GM12801 (cell line): Measurements from ENCODE around the gene SLX4IP.

Experiments
- TF ChIP-seq, protein P1 (sequence below): IDR thresholded peaks from one replicate; pipeline ENCODE4 v1.5.1; 2011; ENCODE audit warnings: control low read depth; ENCODE audit not compliant: insufficient read length; ENCODE audit errors: extremely low read depth

The SLX4IP gene

DNA sequence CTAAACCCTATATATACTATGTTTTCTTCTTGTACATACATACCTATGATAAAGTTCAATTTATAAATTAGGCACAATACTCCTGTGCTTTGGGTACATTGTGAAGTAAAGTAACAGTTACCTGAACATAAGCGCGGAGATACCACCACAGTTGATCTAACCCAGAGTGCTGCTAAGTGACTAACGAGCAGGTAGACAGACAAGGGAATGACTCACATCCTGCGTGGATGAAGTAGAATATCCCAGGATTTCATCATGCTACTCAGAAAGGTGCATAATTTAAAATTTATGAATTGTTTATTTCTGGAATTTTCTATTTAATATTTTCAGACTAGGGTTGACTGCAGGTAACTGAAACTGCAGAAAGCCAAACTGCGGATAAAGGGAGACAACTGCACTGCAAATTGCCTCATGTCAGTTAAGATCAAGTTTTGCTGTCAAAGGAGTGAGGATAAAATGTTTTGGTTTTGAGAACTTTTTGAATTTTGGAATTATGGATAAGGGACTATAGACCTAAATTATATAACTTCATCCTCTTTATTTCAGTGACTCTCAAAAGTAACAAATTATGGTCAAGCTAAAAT, 15.5 kb upstream of the SLX4IP start:
- TF ChIP-seq, protein P1, sequence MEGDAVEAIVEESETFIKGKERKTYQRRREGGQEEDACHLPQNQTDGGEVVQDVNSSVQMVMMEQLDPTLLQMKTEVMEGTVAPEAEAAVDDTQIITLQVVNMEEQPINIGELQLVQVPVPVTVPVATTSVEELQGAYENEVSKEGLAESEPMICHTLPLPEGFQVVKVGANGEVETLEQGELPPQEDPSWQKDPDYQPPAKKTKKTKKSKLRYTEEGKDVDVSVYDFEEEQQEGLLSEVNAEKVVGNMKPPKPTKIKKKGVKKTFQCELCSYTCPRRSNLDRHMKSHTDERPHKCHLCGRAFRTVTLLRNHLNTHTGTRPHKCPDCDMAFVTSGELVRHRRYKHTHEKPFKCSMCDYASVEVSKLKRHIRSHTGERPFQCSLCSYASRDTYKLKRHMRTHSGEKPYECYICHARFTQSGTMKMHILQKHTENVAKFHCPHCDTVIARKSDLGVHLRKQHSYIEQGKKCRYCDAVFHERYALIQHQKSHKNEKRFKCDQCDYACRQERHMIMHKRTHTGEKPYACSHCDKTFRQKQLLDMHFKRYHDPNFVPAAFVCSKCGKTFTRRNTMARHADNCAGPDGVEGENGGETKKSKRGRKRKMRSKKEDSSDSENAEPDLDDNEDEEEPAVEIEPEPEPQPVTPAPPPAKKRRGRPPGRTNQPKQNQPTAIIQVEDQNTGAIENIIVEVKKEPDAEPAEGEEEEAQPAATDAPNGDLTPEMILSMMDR: no peak

DNA sequence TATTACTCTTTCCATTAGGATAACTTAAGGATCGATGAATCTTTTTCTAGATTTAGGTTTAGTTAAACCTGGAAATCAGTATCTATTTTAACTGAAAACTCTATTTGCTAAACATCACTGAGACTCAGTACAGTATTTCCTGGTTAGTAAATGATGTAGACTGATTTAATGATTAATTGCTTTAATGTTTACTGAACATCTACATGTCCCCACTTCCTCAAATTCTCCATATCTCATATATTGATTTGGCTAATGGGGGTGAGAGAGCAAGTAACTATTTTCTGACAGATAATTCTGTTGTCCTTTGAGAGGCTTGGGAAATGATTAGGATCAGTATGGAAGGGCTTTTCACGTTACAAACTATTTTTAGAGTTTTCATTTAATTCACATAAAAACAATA, 11.4 kb upstream of the SLX4IP start:
- TF ChIP-seq, protein P1: no peak

DNA sequence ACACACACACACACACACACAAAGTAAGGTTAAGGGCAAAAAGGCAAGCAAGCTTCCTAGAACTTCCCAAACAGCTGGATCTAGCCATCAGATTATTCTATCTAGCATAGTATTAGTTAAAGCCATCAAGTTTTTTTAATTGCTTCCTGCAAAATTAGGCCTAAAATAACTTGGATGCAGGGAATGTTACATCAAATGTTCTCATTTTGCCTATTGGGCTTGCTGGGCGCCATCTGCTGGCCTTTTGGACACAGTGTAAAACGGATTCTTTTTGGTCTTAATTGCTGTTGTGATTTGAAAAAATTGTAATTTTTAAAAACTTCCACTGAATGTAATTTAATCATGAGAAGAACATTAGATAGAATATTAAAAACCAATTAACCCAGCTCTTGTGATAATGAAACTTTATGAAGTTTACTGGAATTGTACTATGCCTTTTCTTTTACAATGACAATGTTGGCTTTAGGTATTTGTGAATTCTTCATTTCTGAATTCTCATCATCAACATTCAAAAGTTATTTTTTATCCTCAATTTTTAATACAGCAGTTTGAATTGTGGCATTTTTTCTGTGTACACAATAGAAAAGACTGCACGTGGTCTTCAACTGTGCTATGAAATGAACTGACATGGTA, 7.9 kb upstream of the SLX4IP start:
- TF ChIP-seq, protein P1: no peak

DNA sequence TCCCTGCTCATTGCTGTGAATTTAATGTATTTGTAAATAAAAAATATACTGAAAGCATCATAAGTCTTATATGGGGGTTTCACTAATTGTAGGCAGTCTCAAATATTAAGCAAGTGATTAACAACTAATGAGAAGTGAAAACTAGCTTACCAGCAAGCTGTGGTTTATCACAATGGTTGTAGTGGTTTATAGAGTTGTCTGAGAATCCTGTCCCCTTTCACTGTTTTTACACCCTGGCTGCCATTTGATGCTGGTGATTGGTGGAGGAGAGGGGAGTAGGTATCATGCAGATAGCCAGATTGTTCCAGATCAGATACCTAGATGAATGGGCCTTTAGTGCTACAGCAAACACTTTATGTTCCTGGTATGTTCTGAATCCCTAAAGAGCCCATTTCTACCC, 7.1 kb upstream of the SLX4IP start:
- TF ChIP-seq, protein P1: no peak

DNA sequence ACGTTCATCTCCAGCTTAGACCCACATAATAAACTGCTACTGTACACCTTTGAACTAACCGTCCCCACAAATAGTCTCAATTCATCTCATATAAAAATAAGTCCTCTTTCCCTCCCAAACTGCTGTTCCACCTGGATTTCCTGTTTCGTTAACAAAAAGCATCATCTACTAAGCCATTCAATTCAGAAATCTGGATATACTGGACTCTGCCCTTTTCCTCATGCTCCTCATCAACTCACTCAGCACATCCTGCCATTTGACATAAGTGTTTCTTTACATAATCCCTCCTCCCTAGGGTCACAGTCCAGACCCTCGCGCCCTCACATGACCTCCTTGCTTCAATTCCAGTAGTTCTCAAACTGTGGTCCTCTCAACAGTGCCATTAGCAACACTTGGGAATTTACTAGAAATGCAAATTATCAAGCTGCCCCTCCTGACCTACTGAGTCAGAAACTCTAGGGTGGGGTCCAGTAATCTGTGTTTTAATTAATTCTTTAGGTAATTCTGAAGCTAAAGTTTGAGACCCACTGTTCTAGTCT, 5.6 kb upstream of the SLX4IP start:
- TF ChIP-seq, protein P1: no peak

DNA sequence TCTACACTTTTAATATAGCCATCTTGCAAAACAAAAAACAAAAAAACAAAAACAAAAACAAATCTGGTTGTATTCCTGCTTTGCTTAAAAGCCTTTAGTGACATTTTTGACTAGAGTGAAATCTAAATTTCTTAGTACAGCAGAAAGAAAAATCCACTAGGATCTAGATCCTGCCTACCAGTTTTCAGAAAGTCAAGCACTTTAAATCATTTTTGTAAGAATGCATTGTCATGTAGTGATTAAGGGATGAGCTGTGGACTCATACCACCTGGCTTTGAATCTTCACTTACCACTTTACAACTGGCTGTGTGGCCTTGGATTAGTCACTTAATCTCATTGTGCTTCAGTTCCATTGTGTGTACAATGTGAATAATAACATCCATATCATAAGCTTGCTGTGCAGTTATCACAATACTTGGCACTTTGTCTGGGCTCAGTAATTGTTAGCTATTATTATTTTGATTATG, 5.1 kb upstream of the SLX4IP start:
- TF ChIP-seq, protein P1: no peak

DNA sequence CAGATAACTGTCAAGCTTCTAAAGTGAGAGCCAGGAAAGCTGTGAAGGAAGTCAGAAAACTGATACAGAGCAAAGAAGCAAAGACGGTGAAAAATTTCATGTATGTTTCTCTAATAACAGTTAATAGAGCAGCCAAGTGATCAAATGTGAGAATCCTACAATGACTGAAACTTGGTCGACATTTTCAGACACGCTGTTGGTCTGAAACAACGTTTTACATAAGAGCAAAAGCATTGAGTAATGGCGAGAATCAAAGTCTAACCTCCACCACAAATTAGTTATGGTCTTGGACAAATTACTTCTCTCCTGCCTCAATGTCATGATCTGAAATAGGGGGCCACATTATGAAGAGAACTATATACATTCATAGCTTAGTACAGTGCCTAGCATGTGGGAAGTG, 4.4 kb upstream of the SLX4IP start:
- TF ChIP-seq, protein P1: no peak
